ENCODE data around the gene NCAM2.

The NCAM2 gene

DNA sequence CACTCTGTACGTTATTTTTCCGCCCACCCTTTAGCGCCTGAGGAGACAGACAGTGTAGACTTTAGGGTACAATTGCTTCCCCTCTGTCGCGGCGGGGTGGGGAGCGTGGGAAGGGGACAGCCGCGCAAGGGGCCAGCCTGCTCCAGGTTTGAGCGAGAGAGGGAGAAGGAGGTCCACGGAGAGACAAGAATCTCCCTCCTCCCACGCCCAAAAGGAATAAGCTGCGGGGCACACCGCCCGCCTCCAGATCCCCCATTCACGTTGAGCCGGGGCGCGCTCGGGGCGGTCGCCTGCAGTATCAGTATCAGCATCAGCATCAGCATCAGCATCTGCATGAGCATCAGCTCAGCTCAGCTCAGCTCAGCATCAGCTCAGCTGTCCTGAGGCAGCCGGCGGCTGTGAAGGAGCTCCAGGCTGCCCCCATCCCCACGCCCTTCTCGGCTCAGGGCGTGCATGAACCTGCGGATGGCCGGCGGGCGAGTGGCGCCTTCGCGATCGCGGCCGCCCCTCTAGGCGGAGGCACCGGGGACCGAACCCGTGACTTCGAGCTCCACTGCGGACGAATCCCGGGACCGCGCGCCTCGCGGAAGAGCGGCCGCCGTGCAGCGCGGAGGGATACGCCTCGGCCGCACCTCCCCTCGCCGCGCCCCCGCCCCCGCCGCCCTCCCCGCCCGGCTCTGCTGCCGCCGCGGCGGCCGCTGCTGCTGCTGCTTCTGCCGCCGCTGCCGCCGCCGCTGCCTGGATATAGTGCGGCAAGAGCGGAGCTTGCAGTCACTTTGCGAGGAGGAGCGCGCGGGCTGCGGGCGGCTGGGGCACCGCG is at the start of gene NCAM2:
TSS of gene NCAM2 (plus strand) at position 774 of the 820 bp plus-strand sequence.
- POLR2A ChIA-PET = no interaction called here
- TF ChIP-seq, protein P1, sequence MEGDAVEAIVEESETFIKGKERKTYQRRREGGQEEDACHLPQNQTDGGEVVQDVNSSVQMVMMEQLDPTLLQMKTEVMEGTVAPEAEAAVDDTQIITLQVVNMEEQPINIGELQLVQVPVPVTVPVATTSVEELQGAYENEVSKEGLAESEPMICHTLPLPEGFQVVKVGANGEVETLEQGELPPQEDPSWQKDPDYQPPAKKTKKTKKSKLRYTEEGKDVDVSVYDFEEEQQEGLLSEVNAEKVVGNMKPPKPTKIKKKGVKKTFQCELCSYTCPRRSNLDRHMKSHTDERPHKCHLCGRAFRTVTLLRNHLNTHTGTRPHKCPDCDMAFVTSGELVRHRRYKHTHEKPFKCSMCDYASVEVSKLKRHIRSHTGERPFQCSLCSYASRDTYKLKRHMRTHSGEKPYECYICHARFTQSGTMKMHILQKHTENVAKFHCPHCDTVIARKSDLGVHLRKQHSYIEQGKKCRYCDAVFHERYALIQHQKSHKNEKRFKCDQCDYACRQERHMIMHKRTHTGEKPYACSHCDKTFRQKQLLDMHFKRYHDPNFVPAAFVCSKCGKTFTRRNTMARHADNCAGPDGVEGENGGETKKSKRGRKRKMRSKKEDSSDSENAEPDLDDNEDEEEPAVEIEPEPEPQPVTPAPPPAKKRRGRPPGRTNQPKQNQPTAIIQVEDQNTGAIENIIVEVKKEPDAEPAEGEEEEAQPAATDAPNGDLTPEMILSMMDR (IDR thresholded peaks at IDR 0.05; ENCODE audit: control extremely low read depth, extremely low read depth, low read depth, missing control alignments) = no peak
- peak; percentile 19 for DNase-seq (ENCODE audit: extremely low spot score)
- CTCF ChIA-PET = no interaction called here

DNA sequence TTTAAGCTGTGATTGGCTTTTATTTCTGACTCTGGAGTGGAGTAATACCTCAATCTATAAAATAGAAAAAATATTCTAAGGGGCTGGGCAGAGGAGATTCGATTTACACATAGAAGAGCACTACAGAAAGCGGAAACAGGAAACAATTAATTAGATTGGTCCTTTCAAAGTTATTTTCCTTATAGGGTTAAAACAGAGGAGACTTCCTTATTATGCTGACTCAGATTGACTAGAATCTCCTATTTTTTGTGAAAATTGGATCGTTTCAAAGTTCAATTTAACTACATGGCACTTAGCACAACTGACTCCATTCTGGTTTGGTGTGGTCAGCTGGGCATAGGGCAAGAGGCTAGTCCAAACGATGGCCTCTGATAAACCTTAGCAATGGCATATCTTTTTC is 48.3 kb upstream of the NCAM2 start:
- TF ChIP-seq, protein P1 (IDR thresholded peaks at IDR 0.05; ENCODE audit: control extremely low read depth, extremely low read depth, low read depth, missing control alignments) = no peak
- DNase-seq (ENCODE audit: extremely low spot score) = no peak
- ChIA-PET POLR2A (no interaction called here), CTCF (no interaction called here)

DNA sequence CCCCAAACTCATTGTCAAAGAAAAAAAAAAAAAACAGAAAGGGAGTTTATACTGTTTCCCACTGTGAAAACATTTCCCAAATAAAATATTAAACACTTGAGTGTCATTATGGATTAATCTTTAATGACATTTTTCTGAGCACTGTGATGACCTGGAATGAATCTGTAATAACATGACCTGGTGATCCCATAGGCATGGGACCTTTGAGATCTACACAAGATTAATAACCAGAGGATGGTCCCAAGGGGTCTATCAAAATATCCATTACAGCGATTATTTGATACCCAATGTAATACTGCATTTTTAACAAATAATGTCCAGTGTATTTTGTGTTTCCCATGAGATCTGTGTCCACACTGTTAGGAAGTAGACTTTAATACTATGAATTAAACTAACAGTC is 32.4 kb upstream of the NCAM2 start:
- CTCF ChIA-PET = no interaction called here
- no peak for DNase-seq (ENCODE audit: extremely low spot score)
- TF ChIP-seq, protein P1 (IDR thresholded peaks at IDR 0.05; ENCODE audit: control extremely low read depth, extremely low read depth, low read depth, missing control alignments) = no peak
- POLR2A ChIA-PET = no interaction called here

DNA sequence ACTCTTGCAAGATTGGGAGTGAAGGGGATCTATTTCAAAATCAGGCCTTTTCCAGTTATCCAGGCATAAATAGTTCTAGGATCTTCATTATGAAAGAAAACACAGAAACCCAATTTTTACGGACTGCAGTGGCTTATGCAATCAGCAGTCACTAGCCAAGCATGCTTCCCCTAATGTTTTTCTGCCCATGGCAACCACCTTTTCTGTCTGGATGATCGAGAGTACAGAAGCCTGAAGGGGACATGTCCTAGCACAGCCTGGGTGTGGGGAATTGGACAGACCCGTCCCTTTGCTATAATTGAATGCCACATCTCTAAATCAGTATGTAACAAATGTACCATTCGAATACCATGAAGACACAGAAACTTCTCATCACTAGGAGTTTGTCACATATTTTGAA is 29.8 kb upstream of the NCAM2 start:
- CTCF ChIA-PET = interaction anchor here (1.6 kb wide), 1 partner anchor 10 kb away, joined by 5 read pairs; no protein-coding TSS in a partner anchor
- POLR2A ChIA-PET = no interaction called here
- no peak for DNase-seq (ENCODE audit: extremely low spot score)
- TF ChIP-seq, protein P1 (IDR thresholded peaks at IDR 0.05; ENCODE audit: control extremely low read depth, extremely low read depth, low read depth, missing control alignments) = no peak

DNA sequence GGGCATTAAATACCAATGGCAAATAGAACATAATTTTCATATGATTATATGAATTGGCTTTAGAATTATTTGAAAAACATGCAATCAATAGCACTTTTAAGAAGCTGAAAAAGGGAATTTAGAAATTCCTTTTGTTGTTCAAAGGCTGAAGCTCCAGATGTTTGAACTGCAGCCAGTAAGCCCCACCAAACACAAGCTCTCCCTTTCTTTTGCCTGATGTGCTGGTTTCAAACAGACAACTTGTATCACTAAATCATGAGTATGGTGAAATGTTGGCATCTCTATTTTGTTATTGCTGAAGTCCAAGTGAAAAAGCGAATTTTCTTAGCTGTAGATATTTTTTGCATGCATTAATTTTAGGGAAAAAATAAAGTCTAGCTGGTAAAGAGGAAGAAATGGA is 27.5 kb upstream of the NCAM2 start:
- DNase-seq (ENCODE audit: extremely low spot score) = no peak
- CTCF ChIA-PET = interaction anchor here (0.9 to 2.2 kb wide), 2 partner anchors 26 to 30 kb away, joined by 3 to 5 read pairs; no protein-coding TSS in a partner anchor

DNA sequence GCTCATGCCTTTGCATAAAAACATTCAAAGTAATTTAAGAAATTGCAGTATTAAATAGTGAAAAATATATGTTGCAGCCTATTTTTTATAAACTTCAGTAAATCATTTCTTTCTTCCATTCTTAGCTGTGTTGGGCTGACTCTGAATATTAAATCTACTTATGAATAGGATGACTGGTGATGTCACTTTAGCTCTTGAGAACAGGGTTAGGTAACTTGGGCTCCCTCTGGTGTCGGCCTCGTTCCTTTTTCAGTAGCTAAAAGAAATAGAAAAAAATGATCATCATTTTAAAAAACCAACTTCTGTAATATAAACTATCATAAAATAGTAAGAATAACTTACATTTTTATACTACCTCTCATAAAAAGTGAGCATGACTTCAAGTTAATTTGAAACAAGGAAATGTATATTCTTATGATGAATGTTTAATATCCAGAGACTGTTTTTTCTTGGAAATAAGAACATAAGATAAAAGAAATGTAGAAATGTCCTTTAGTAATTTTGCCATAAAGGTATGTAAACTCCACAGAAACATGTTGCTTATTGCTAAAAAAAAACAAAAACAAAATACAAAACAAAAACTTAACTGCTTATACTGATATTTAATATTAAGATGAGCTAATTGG is 26.8 kb upstream of the NCAM2 start:
- CTCF ChIA-PET = interaction anchor here (2.2 kb wide), 1 partner anchor 29 kb away, joined by 5 read pairs; no protein-coding TSS in a partner anchor
- peak; percentile 18 for DNase-seq (ENCODE audit: extremely low spot score)
- TF ChIP-seq, protein P1 (IDR thresholded peaks at IDR 0.05; ENCODE audit: control extremely low read depth, extremely low read depth, low read depth, missing control alignments) = no peak
- POLR2A ChIA-PET = no interaction called here

More for the DNA sequence above, 27.5 kb upstream of the NCAM2 start:
- TF ChIP-seq, protein P1 (IDR thresholded peaks at IDR 0.05; ENCODE audit: control extremely low read depth, extremely low read depth, low read depth, missing control alignments) = no peak
- POLR2A ChIA-PET = no interaction called here

Measured in GM10248 (cell line).